Measurements from ENCODE around the gene MLLT1.

GRCh38 chr19:6199240-6199994 is 80.4 kb downstream of the MLLT1 start:
- TF ChIP-seq CTCF (IDR thresholded peaks at IDR 0.05) (peak; percentile 44 to 59 (median 56)), POLR2AphosphoS5 (IDR thresholded peaks at IDR 0.05) (peak in 3 of 4 donors; percentile 48 to 70 (median 52)), POLR2A (IDR thresholded peaks at IDR 0.05) (no peak)
